ENCODE data around the gene B3GNT8. TPM values are rescaled to one million over a fixed set of nuclear protein-coding genes. Genes with fewer than 3 reads are reported as not detected.
"Not testable (repeated sequence)": the region's sequence is repeated elsewhere in the genome, so short reads cannot be mapped to it uniquely, and the experiment has no call there.

The B3GNT8 gene
- 1.7 TPM for polyA plus RNA-seq (2013, experiment 1 of 2)
- 1.3 TPM for polyA plus RNA-seq (2013, experiment 2 of 2)

GRCh38 chr19:41426952-41427646, at the start of gene B3GNT8:
Gene B3GNT8 (minus strand): TSS chr19:41427374. CDS start chr19:41426778, 596 bp downstream.
- Histone ChIP-seq H3K27me3 (ENCODE audit: insufficient read depth, low read length, poor library complexity) (no peaks in the 10 kb centered on the region), H2AK5ac (ENCODE audit: low read length) (no peak within 1 kb of the TSS), H4K8ac (ENCODE audit: low read depth, low read length) (no peak within 1 kb of the TSS), H3K4me1 (ENCODE audit: control insufficient read depth, low read depth, low read length) (peaks cover 3% of the 10 kb centered on the region), H3K18ac (ENCODE audit: low read length) (peak within 1 kb of the TSS; percentile 64), H3K9ac (ENCODE audit: low read length) (peak within 1 kb of the TSS; percentile 94), H3K36me3 (ENCODE audit: control insufficient read depth, insufficient read depth, low read length) (peaks cover 5% of the 10 kb centered on the region), H3K4ac (ENCODE audit: low read depth, low read length) (peak within 1 kb of the TSS; percentile 9), H2BK15ac (replicated peaks; ENCODE audit: low read depth) (no peak within 1 kb of the TSS), H2BK5ac (ENCODE audit: low read length) (peak within 1 kb of the TSS; percentile 55), H4K5ac (ENCODE audit: low read length) (no peak within 1 kb of the TSS), H3K23ac (ENCODE audit: low read length) (peak within 1 kb of the TSS; percentile 92), H3K4me2 (ENCODE audit: low read length) (peak within 1 kb of the TSS; percentile 95), H3K79me2 (ENCODE audit: control insufficient read depth, insufficient read depth, low read length) (no peaks in the 10 kb centered on the region), H3K27ac (ENCODE audit: low read depth, low read length) (peak within 1 kb of the TSS; percentile 81), H3K4me3 (ENCODE audit: low read length) (peak within 1 kb of the TSS; percentile 69), H3K56ac (ENCODE audit: low read length) (peak within 1 kb of the TSS; percentile 96), H2BK120ac (ENCODE audit: low read depth, low read length) (peak within 1 kb of the TSS; percentile 46), H3K79me1 (ENCODE audit: low read length) (peaks cover 4% of the 10 kb centered on the region)
- DNase-seq, result peak; percentile 94
- WGBS (ENCODE audit: extremely low coverage, insufficient coverage, low lambda C conversion rate), result no CpG with 5 or more reads among the region's 19 CpGs

- no peak overlapping the region for H3K4ac ChIP-seq (ENCODE audit: low read depth, low read length)
- H2BK120ac ChIP-seq (ENCODE audit: low read depth, low read length), result no peak overlapping the region
- H4K5ac ChIP-seq (ENCODE audit: low read length), result no peak overlapping the region
- no peak overlapping the region for H3K4me3 ChIP-seq (ENCODE audit: low read length)
- H3K27me3 ChIP-seq (ENCODE audit: insufficient read depth, low read length, poor library complexity), result no peaks in the 10 kb centered on the region
- H2BK15ac ChIP-seq (replicated peaks; ENCODE audit: low read depth), result no peak overlapping the region
- no peak overlapping the region for H3K23ac ChIP-seq (ENCODE audit: low read length)
- H3K79me2 ChIP-seq (ENCODE audit: control insufficient read depth, insufficient read depth, low read length), result no peaks in the 10 kb centered on the region
- no peaks in the 10 kb centered on the region for H3K79me1 ChIP-seq (ENCODE audit: low read length)
- H3K56ac ChIP-seq (ENCODE audit: low read length), result no peak overlapping the region
- H4K8ac ChIP-seq (ENCODE audit: low read depth, low read length), result no peak overlapping the region
- H3K4me2 ChIP-seq (ENCODE audit: low read length), result no peak overlapping the region
- H2BK5ac ChIP-seq (ENCODE audit: low read length), result no peak overlapping the region
- H3K9ac ChIP-seq (ENCODE audit: low read length), result no peak overlapping the region
- no peak overlapping the region for H2AK5ac ChIP-seq (ENCODE audit: low read length)
- H3K36me3 ChIP-seq (ENCODE audit: control insufficient read depth, insufficient read depth, low read length), result no peaks in the 10 kb centered on the region
- no peaks in the 10 kb centered on the region for H3K4me1 ChIP-seq (ENCODE audit: control insufficient read depth, low read depth, low read length)
- no peak overlapping the region for H3K27ac ChIP-seq (ENCODE audit: low read depth, low read length)
- no peak overlapping the region for H3K18ac ChIP-seq (ENCODE audit: low read length)
- no peak for DNase-seq
Observed at GRCh38 chr19:41476583-41476982, 49.4 kb upstream of the B3GNT8 start.

GRCh38 chr19:41463257-41464256, 36.4 kb upstream of the B3GNT8 start:
- not testable (repeated sequence) for H3K18ac ChIP-seq (ENCODE audit: low read length); H3K4me2 ChIP-seq (ENCODE audit: low read length); H3K79me1 ChIP-seq (ENCODE audit: low read length); H2BK15ac ChIP-seq (replicated peaks; ENCODE audit: low read depth); H3K4ac ChIP-seq (ENCODE audit: low read depth, low read length); H3K23ac ChIP-seq (ENCODE audit: low read length); H3K36me3 ChIP-seq (ENCODE audit: control insufficient read depth, insufficient read depth, low read length); H3K27ac ChIP-seq (ENCODE audit: low read depth, low read length); H2BK120ac ChIP-seq (ENCODE audit: low read depth, low read length); H3K27me3 ChIP-seq (ENCODE audit: insufficient read depth, low read length, poor library complexity); H3K56ac ChIP-seq (ENCODE audit: low read length); H3K4me3 ChIP-seq (ENCODE audit: low read length); H3K9ac ChIP-seq (ENCODE audit: low read length); H3K79me2 ChIP-seq (ENCODE audit: control insufficient read depth, insufficient read depth, low read length); H4K5ac ChIP-seq (ENCODE audit: low read length); H4K8ac ChIP-seq (ENCODE audit: low read depth, low read length); H3K4me1 ChIP-seq (ENCODE audit: control insufficient read depth, low read depth, low read length); H2BK5ac ChIP-seq (ENCODE audit: low read length); H2AK5ac ChIP-seq (ENCODE audit: low read length); DNase-seq
- no CpG with 5 or more reads among the region's 22 CpGs for WGBS (ENCODE audit: extremely low coverage, insufficient coverage, low lambda C conversion rate)

- H3K4ac ChIP-seq (ENCODE audit: low read depth, low read length), result no peak overlapping the region
- H3K79me1 ChIP-seq (ENCODE audit: low read length), result no peaks in the 10 kb centered on the region
- DNase-seq, result no peak
- H3K4me3 ChIP-seq (ENCODE audit: low read length), result no peak overlapping the region
- no peak overlapping the region for H3K9ac ChIP-seq (ENCODE audit: low read length)
- no peak overlapping the region for H3K56ac ChIP-seq (ENCODE audit: low read length)
- H3K79me2 ChIP-seq (ENCODE audit: control insufficient read depth, insufficient read depth, low read length), result no peaks in the 10 kb centered on the region
- H3K4me1 ChIP-seq (ENCODE audit: control insufficient read depth, low read depth, low read length), result no peaks in the 10 kb centered on the region
- no peak overlapping the region for H4K5ac ChIP-seq (ENCODE audit: low read length)
- H3K36me3 ChIP-seq (ENCODE audit: control insufficient read depth, insufficient read depth, low read length), result no peaks in the 10 kb centered on the region
- H2BK15ac ChIP-seq (replicated peaks; ENCODE audit: low read depth), result no peak overlapping the region
- H2AK5ac ChIP-seq (ENCODE audit: low read length), result no peak overlapping the region
- H3K4me2 ChIP-seq (ENCODE audit: low read length), result no peak overlapping the region
- H3K27me3 ChIP-seq (ENCODE audit: insufficient read depth, low read length, poor library complexity), result no peaks in the 10 kb centered on the region
- H3K18ac ChIP-seq (ENCODE audit: low read length), result no peak overlapping the region
- H3K27ac ChIP-seq (ENCODE audit: low read depth, low read length), result no peak overlapping the region
- no peak overlapping the region for H3K23ac ChIP-seq (ENCODE audit: low read length)
- no CpG with 5 or more reads among the region's 6 CpGs for WGBS (ENCODE audit: extremely low coverage, insufficient coverage, low lambda C conversion rate)
- H2BK120ac ChIP-seq (ENCODE audit: low read depth, low read length), result no peak overlapping the region
- H4K8ac ChIP-seq (ENCODE audit: low read depth, low read length), result no peak overlapping the region
- H2BK5ac ChIP-seq (ENCODE audit: low read length), result no peak overlapping the region
Observed at GRCh38 chr19:41462497-41462896, 35.3 kb upstream of the B3GNT8 start.

- H3K27me3 ChIP-seq (ENCODE audit: insufficient read depth, low read length, poor library complexity), result no peaks in the 10 kb centered on the region
- no CpG with 5 or more reads among the region's 1 CpG for WGBS (ENCODE audit: extremely low coverage, insufficient coverage, low lambda C conversion rate)
Observed at GRCh38 chr19:41457241-41457640, 30.1 kb upstream of the B3GNT8 start.

More at GRCh38 chr19:41457241-41457640, 30.1 kb upstream of the B3GNT8 start:
- no peaks in the 10 kb centered on the region for H3K4me1 ChIP-seq (ENCODE audit: control insufficient read depth, low read depth, low read length)
- no peak overlapping the region for H4K5ac ChIP-seq (ENCODE audit: low read length)
- H4K8ac ChIP-seq (ENCODE audit: low read depth, low read length), result no peak overlapping the region
- no peak overlapping the region for H2BK5ac ChIP-seq (ENCODE audit: low read length)
- no peak overlapping the region for H2AK5ac ChIP-seq (ENCODE audit: low read length)
- H3K9ac ChIP-seq (ENCODE audit: low read length), result no peak overlapping the region
- no peak overlapping the region for H3K4me2 ChIP-seq (ENCODE audit: low read length)
- no peaks in the 10 kb centered on the region for H3K79me1 ChIP-seq (ENCODE audit: low read length)
- no peak overlapping the region for H2BK15ac ChIP-seq (replicated peaks; ENCODE audit: low read depth)
- no peak overlapping the region for H2BK120ac ChIP-seq (ENCODE audit: low read depth, low read length)
- H3K18ac ChIP-seq (ENCODE audit: low read length), result no peak overlapping the region
- DNase-seq, result no peak
- no peak overlapping the region for H3K4me3 ChIP-seq (ENCODE audit: low read length)
- H3K56ac ChIP-seq (ENCODE audit: low read length), result no peak overlapping the region
- H3K27ac ChIP-seq (ENCODE audit: low read depth, low read length), result no peak overlapping the region
- no peaks in the 10 kb centered on the region for H3K36me3 ChIP-seq (ENCODE audit: control insufficient read depth, insufficient read depth, low read length)
- no peak overlapping the region for H3K23ac ChIP-seq (ENCODE audit: low read length)
- no peaks in the 10 kb centered on the region for H3K79me2 ChIP-seq (ENCODE audit: control insufficient read depth, insufficient read depth, low read length)
- H3K4ac ChIP-seq (ENCODE audit: low read depth, low read length), result no peak overlapping the region

Measured in mesendoderm (in vitro differentiated cells).